ENCODE data around the gene KIAA1671. TPM values are rescaled to one million over a fixed set of nuclear protein-coding genes. Genes with fewer than 3 reads are reported as not detected.
A peak's percentile ranks its signal among the peaks of the same experiment; 100 is the strongest.

Gene KIAA1671
- total RNA-seq, 1 donor from 2014 or later = 11.6 TPM

DNA sequence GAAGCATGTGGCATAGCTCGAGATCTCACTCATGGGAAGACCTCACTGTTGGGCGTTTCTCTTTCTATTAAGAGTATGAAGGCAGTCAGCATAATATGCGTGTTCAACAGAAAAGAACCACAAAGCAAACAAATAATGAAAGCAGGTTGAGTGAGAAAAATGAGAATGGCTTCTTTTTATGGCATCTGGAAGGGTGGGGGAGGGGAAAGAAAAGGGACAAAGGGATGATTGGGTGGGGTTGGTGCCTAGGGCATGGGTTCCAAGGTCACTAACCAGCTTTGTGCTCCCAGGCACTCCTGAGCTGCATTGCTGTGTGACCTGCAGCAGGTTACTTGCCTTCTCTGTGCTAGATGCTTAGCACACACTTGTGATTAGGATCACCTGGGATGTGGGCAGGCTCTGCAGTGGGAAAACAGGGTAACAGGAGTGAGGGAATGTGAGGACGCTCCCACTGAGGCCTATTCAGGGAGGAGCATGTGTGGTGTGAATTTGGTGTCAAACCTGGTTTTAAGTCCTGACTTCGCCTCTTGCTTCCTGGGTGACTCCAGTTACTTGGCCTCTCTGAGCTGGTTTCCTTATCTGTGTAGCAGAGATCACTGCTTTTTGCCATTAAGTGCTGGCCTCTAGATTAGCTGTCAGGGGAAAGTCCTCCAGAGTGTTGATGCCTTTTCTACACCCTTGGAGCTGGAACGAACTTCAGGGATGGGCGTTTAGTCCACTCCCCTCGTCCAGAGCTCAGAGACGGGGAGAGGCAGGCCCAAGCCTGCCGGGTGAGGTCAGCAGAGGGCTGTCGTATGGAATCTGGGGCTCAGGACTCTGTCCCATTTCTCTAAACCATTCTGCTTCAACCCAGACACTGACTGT, 74.8 kb downstream of the KIAA1671 start:
- peak; percentile 52 for ATAC-seq
- no peak for DNase-seq

DNA sequence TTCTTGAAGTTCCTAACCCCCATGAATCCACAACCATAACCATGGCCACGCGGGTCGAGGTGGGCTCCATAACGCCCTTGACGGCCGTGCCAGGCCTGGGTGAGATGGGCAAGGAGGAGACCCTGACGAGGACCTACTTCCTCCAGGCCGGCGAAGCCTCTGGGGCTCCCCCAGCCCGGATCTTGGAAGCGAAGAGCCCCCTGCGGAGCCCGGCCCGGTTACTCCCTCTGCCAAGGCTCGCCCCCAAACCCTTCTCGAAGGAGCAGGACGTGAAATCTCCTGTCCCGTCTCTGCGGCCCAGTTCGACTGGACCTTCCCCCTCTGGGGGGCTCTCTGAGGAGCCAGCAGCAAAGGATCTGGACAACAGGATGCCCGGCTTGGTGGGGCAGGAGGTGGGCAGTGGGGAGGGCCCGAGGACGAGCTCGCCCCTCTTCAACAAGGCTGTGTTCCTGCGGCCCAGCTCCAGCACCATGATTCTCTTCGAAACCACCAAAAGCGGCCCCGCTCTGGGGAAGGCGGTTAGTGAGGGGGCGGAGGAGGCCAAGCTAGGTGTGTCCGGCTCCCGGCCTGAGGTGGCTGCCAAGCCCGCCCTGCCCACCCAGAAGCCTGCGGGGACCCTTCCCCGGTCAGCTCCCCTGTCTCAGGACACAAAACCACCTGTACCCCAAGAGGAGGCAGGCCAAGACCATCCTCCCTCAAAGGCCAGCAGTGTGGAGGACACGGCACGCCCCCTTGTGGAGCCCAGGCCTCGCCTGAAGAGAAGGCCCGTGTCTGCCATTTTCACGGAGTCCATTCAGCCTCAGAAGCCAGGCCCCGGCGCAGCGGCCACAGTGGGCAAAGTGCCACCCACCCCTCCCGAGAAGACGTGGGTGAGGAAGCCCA, 75.7 kb downstream of the KIAA1671 start:
- intact Hi-C loops (cut with micrococcal nuclease) = no loop called here
- DNase-seq (peak; percentile 56), ATAC-seq (peak; percentile 23)

More for the DNA sequence above, 74.8 kb downstream of the KIAA1671 start:
- intact Hi-C loops (cut with micrococcal nuclease) = no loop called here

DNA sequence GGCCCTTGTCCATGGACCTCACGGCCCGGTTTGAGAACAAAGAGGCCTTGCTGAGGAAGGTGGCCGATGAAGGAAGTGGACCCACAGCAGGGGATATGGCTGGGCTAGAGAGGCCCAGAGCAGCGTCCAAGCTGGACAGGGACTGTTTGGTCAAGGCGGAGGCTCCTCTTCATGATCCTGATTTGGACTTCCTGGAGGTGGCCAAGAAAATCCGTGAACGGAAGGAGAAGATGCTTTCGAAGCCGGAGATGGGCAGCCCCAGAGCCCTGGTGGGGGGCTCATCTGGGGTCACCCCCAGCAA, 76.3 kb downstream of the KIAA1671 start:
- intact Hi-C loops (cut with micrococcal nuclease) = no loop called here
- ATAC-seq = no peak

DNA sequence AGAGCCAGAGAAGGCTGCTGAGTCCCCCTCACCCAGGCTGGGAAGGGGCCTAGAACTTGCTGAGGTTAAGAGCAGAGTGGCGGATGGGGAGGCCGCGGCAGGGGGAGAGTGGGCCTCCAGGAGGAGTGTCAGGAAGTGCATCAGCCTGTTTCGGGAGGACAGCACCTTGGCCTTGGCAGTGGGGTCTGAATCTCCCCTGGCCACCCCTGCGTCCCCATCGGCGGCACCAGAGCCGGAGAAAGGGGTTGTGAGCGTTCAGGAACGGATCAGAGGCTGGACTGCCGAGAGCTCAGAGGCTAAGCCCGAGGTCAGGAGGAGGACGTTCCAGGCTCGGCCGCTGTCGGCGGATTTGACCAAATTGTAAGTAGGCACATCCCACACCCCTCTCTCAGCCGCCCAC, 76.7 kb downstream of the KIAA1671 start:
- intact Hi-C loops (cut with micrococcal nuclease) = no loop called here

More for the DNA sequence above, 76.3 kb downstream of the KIAA1671 start:
- no peak for DNase-seq

DNA sequence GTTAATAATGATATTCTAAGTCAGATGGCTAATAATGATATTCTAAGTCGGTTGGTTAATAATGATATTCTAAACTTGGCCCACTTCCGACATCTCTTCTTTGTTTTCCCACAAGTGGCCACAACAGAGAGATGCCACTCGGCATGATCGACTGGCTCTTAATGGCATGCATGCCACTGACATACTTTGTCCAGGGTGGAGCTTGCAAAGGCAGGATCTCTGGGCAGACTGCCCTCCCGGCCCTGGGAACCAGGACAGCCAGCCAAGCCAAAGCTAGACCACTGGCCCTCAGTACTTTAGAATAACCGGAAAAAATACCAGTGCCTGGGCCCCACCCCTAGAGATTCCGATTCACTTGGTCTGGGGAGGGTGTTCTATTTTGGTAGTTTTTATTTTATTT, 78.1 kb downstream of the KIAA1671 start:
- ATAC-seq (peak; percentile 75), DNase-seq (peak; percentile 68)
- intact Hi-C loops (cut with micrococcal nuclease) = no loop called here

More for the DNA sequence above, 76.7 kb downstream of the KIAA1671 start:
- ATAC-seq (no peak), DNase-seq (no peak)

DNA sequence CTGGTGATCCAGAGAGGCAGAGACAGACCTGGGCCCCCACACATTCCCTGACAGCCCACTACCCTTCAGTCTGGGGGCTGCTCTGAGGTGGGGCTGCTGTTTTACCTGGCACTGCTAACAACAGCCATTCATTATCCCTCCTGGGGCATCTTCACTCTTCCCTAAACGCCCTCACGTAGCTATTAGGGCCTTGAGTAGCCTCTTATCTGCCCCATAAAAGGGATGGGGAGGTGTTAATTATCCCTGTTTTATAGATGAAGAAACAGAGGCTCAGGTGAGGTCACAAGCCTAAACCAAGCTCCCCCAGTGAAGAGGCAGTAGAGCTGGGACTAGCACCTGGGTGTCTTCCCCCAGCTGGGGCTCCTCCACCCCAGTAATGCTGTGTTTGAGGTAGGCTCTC, 79.5 kb downstream of the KIAA1671 start:
- intact Hi-C loops (cut with micrococcal nuclease) = no loop called here
- no peak for ATAC-seq
- DNase-seq = no peak

DNA sequence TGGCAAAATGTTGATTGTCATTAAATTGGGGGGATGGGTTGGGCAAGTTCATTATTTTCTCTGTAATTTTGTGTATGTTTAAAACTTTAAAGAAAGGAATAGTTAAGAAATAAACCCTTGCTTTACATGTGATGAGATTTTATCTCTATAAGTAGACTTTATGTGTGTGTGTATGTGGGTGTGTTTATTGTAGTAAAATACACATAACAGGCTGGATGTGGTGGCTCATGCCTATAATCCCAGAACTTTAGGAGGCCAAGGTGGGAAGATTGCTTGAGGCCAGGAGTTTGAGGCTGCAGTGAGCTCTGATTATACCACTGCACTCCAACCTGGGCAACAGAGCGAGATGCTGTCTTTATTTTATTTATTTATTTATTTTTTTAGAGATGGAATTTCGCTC, 83.2 kb downstream of the KIAA1671 start:
- intact Hi-C loops (cut with micrococcal nuclease) = no loop called here
- DNase-seq = no peak
- ATAC-seq = no peak

DNA sequence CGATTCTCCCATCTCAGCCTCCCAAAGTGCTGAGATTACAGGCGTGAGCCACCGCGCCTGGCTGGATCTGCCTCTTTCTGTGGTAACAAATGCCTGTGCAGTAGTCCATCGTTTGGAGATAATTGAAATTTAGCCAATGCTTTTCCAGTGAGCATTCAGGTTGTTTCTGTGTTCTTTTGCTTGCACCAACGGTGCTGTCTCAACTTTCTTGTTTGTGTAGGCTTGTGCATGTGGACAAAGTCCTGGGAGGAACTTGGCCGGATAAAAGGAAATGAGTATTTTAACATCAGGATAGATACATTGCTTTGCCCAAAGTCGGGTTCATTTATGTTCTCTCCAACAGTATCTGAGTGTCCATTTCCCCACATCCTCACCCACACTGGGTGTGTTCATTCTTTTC, 85.7 kb downstream of the KIAA1671 start:
- DNase-seq = no peak
- intact Hi-C loops (cut with micrococcal nuclease) = no loop called here
- no peak for ATAC-seq

DNA sequence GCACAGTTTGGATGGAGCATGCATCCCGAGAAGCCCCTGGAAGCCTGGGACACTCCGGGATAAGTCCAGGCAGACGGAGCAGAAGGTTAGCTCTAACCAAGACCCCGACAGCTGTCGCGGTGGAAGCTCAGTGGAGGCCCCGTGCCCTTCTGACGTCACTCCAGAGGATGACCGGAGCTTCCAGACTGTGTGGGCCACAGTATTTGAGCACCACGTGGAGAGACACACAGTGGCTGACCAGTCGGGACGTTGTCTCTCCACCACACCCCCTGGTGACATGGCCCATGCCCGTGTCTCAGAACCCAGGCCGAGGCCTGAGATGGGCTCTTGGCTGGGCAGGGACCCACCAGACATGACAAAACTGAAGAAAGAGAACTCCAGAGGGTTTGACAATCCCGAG, 86.3 kb downstream of the KIAA1671 start:
- DNase-seq (no peak), ATAC-seq (no peak)
- intact Hi-C loops (cut with micrococcal nuclease) = no loop called here

DNA sequence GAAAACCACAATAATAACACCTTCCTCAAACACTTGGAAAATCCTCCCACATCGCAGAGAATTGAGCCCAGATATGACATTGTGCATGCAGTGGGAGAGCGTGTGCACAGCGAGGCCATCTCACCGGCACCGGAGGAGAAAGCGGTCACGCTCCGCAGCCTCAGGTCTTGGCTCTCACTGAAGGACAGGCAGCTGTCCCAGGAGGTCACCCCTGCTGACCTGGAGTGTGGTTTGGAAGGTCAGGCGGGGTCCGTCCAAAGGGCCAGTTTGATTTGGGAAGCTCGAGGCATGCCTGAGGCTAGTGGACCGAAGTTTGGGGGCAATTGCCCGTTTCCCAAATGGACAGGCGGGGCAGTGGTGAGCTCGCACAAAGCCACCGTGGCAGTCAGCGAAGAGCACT, 86.7 kb downstream of the KIAA1671 start:
- DNase-seq = no peak
- no peak for ATAC-seq

DNA sequence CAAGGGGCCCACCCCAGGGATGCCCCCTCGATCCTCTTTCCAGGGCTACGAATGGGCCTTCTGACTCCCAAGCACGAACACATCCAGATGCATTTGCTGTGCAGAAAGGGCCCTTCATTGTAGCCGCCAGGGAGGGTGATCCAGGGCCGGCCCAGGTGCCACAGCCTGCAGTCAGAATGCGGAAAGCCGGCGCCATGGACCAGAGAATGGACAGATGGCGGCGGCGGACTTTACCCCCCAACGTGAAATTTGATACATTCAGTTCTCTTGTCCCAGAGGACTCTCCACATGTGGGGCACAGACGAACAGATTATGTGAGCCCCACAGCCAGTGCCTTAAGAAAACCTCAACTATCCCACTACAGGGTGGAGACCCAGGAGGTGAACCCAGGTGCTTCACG, 87.2 kb downstream of the KIAA1671 start:
- intact Hi-C loops (cut with micrococcal nuclease) = no loop called here
- no peak for DNase-seq

More for the DNA sequence above, 86.7 kb downstream of the KIAA1671 start:
- intact Hi-C loops (cut with micrococcal nuclease) = no loop called here

DNA sequence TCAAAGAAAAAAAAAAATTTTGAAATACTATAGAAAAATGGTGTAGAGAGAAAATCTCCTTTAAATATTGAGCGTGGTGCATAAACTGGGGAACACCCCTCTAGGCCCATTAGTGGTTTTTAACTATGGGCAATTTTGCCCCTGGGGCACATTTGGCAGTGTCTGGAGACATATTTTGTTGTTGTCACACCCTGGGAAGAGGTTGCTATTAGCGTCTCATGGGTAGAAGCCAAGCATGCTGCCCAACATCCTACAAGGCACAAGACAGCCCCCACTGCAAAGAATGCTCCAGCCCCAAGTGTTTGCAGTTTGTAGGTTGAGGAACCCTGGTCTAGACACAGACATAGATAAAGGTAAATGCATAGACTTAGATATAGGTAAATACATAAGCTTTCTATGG, 92.6 kb downstream of the KIAA1671 start:
- no peak for ATAC-seq
- DNase-seq = no peak
- intact Hi-C loops (cut with micrococcal nuclease) = no loop called here

More for the DNA sequence above, 87.2 kb downstream of the KIAA1671 start:
- ATAC-seq = no peak

DNA sequence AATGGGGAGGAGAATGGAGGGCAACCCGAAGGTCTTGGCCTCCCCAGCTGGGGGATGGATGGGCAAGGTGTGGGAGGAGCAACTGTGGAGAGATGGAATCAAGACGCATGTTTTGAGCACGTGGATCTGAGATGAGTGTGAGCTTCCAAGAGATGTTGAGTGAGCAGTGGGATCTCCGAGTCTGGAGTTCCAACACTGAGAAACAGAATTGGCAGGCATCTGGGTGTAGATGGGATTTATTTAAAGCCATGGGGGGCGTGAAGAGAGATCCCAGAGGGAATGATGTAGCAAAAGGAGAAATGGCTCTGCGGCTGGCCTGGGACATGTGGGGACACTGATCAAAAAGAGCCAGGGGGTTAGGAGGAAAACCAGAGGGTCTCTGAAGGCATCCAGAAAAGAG, 95.6 kb downstream of the KIAA1671 start:
- intact Hi-C loops (cut with micrococcal nuclease) = loop anchor here (2.0 kb wide), 1 partner anchor 97 kb away; no protein-coding TSS in a partner anchor
- DNase-seq = no peak
- ATAC-seq = no peak

DNA sequence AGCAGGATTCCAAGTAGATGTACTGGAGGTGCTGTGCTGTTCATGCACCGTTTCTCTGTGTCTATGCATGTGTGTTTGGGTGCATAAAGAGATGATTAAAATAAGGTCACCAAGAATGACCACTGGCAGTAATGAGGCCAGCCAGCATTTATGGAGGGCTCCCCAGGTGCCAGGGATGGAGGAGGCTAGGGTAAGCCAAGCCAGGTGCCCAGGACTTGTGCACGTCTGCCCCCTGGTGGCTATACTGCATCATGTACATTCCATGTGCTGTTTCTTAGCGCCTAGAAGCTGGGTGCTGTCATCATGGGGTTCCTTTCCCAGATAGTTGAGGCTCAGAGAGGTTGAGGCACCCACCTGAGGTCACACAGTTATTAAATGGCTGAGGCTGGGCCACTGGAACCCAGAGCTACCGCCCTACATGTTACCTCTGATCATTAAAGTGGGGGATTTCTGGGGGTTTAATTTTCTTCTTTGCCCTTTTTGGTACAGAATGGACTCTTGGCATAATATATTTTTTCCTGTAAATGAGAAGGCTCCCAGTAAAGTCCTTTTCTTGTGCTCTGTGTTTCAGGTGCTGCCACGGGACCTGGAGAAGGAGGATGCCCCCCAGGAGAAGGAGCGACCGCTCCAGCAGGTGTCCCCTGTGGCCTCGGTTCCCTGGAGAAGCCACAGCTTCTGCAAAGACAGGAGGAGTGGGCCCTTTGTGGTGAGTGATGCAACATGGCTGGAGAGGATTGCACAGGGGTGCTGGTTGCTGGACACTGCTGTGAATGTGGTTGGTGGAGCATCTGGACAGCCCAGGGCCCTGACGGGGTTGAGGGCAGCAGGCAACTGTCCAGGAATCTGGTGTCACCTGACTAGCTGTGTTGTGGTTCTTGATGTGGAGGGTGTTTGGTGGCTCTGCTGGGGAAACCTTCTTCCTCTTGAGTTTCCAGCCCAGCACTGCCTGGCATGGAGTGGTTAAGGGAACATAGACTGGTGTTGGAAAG, 96.4 kb downstream of the KIAA1671 start:
- DNase-seq (peak; percentile 74), ATAC-seq (peak; percentile 83)
- intact Hi-C loops (cut with micrococcal nuclease) = loop anchor here (2.0 kb wide), 1 partner anchor 98 kb away; no protein-coding TSS in a partner anchor

DNA sequence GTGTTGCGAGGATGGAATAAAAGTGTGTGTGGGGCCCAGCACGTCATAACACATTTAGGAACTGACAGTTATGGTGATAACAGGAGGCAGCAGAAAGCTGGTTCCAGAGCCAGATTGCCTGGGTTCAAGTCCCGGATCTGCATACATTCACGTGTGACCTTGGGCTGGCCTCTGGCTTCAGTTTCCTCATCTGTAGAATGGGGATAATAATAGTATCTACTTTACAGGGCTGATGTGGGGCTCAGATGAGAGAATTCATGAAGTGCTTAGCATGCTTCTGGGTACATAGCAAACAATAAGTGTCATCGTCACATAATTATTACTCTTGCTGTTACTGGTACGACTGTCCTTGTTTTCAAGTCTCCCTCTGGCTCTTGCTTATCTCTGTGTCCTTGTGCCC, 97.3 kb downstream of the KIAA1671 start:
- intact Hi-C loops (cut with micrococcal nuclease) = loop anchor here (2.0 kb wide), 1 partner anchor 99 kb away; no protein-coding TSS in a partner anchor
- no peak for DNase-seq
- ATAC-seq = no peak

DNA sequence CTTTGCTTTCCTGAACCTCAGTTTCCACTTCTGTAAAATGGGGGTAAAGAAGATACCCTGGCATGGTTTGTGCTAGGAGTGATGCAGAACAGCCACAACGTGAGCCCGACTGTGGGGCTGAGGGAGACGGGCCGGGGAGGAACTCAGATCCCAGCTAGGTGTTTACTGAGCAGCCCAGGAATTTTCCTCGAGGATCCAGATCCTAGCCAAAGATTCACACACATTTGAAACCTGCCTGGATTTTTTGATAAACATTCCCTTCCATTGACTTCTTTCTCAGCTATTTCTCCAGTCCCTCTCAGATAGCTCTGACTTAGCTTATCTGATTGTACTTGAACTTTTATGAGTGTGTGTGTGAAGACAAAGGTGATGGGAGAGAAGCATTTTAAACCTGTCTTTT, 98.0 kb downstream of the KIAA1671 start:
- DNase-seq (no peak), ATAC-seq (no peak)
- intact Hi-C loops (cut with micrococcal nuclease) = no loop called here

DNA sequence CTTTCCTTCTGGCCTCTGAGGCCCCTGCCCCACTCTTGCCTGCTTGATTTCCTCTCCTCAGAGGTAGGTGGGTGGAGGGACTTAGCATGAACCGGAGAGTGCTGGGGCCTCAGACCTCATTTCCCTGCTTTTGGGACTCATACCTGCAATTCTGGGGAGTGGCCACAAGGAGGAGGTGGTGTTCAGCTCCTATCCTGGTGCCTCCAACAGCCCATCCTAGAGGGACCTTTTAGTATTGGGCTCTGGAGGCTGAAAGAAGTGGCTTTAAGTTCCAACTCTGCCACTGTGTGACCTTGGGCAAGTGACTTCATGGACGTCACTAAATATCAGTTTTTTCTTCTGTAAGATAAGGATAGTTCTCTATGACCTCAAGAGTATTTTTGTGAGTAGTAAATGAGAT, 98.6 kb downstream of the KIAA1671 start:
- no peak for DNase-seq
- intact Hi-C loops (cut with micrococcal nuclease) = no loop called here
- no peak for ATAC-seq

DNA sequence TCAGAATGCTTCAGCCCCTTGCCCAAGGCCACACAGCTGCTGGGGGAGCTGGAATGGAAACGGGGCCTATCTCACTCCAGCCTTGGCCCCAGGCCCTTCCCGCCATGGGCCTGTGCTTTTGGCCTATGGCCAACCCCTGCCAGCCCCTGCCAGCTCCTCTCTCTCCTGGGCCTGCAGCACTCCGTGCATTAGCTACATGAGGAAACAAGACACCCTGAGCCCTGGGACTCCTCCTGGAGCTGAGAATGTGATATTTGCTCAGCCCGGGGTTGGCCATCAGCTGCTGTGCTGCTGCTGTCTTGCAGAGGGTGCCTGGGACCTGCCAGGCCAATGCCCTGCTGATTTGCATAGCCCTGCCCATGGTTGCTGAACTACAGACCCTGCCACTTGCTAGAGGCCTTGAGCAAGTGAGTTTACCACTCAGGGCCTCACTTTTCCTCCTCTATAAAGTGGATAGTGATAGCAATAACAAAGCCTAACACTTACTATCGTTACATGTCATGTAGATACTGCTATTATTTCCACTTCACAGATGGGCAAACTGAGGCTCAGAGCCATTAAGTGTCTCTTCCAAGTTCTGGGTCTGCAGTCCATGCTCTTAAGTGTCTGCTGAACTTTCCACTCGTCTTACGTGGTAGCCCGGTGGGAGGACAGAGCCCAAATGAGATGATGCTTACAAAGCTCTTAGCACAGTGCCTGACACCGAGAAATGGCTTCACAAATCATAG, 99.6 kb downstream of the KIAA1671 start:
- DNase-seq = peak; percentile 70
- peak; percentile 83 for ATAC-seq

More for the DNA sequence above, 99.6 kb downstream of the KIAA1671 start:
- intact Hi-C loops (cut with micrococcal nuclease) = no loop called here

Measured in left ventricle myocardium superior (tissue), 1 donor.